Neural progenitor cell (in vitro differentiated cells): ENCODE results near the gene ASIC3.

Experiments
- CTCF ChIP-seq: fragments of 200-600 bp; sonication (generic); IDR thresholded peaks from 2 replicates; pipeline ENCODE4 v1.5.1; 2017; ENCODE audit warnings: antibody characterized with exemption, mild to moderate bottlenecking
- EZH2 ChIP-seq: fragments of 200-600 bp; sonication (generic); IDR thresholded peaks from 2 replicates; pipeline ENCODE4 v1.6.1; 2017; ENCODE audit warnings: antibody characterized with exemption, mild to moderate bottlenecking, moderate library complexity
- EZH2phosphoT487 ChIP-seq: fragments of 200-600 bp; sonication (generic); IDR thresholded peaks from 2 replicates; pipeline ENCODE4 v1.6.1; 2017; ENCODE audit warnings: antibody characterized with exemption

- TF ChIP-seq CTCF (no peak), EZH2 (no peak), EZH2phosphoT487 (no peak)
Measured at GRCh38 chr7:151016942-151017341, 31.4 kb upstream of the ASIC3 start.
